Measurements from ENCODE around the gene SPRR2A.

GRCh38 chr1:153049211-153049610, 8.1 kb downstream of the SPRR2A start:
- no peak for TF ChIP-seq CTCF (IDR thresholded peaks at IDR 0.05)
- TF ChIP-seq POLR2A (IDR thresholded peaks at IDR 0.05): no peak

Data from adrenal gland (tissue), 5 donors.